COLO668 (cell line): ENCODE data around the gene TSHZ1.

Experiments used
- DNase-seq: peaks from one replicate; lab custom pipeline; 2025; ENCODE audit not compliant: unreplicated experiment; lab: John Stamatoyannopoulos, UW

TSHZ1 gene

DNA sequence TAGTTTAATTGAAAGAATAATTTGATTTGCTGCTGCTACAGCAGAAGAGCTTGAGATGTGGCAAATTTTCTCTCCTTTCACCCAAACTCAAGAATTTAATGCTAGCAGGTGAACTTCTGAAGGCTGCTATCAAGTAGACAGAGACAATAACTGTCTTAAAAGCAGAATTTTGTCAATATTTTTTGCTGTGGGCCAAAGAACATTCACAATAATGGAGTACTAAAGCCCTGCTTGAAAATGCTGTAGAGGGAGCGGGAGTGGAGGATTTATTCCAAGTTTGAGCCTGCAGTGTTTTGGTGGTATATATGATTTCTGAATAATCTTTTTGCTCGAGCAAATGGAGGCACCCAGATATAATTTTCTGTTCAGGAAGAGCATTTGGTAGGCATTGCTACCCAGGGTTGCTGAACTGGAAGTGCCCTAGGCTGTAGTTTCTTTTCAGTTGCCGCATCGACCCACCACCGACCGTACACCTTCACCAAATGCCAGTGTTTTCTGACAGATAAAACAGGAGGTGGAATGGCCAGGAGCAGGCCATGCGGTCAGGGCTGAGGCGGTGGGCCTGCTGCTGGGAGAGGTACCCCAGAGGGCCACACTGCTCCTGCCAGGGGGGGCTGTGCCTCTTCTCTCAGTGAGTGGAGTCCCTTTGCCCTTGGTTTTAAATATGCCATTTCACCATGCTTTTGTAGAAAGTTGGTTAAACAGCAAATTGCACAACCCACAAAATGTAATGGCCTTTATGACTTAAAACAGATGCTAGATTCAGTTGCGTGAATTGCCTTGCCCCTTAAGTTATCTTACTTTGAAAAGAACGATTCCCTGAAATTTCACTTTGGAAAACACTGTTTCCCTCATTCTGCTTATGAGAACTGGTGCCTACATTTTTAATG, 36.4 kb downstream of the TSHZ1 start:
- DNase-seq, result no peak

- no peak for DNase-seq
Observed at GRCh38 chr18:75247611-75248421, 37.2 kb downstream of the TSHZ1 start.

GRCh38 chr18:75248426-75249174, 38.0 kb downstream of the TSHZ1 start:
- DNase-seq, result peak; percentile 55

- DNase-seq, result no peak
Observed at GRCh38 chr18:75249175-75249518, 38.5 kb downstream of the TSHZ1 start.

GRCh38 chr18:75249672-75250470, 39.3 kb downstream of the TSHZ1 start:
- DNase-seq, result no peak

GRCh38 chr18:75250471-75250821, 39.8 kb downstream of the TSHZ1 start:
- no peak for DNase-seq

- DNase-seq, result no peak
Observed at GRCh38 chr18:75251466-75251865, 40.9 kb downstream of the TSHZ1 start.

GRCh38 chr18:75252136-75252535, 41.5 kb downstream of the TSHZ1 start:
- DNase-seq, result no peak

- DNase-seq, result no peak
Observed at GRCh38 chr18:75253043-75253442, 42.4 kb downstream of the TSHZ1 start.

GRCh38 chr18:75253784-75254183, 43.2 kb downstream of the TSHZ1 start:
- no peak for DNase-seq

GRCh38 chr18:75255094-75255493, 44.5 kb downstream of the TSHZ1 start:
- DNase-seq, result no peak

- DNase-seq, result no peak
Observed at GRCh38 chr18:75256376-75256775, 45.8 kb downstream of the TSHZ1 start.

DNA sequence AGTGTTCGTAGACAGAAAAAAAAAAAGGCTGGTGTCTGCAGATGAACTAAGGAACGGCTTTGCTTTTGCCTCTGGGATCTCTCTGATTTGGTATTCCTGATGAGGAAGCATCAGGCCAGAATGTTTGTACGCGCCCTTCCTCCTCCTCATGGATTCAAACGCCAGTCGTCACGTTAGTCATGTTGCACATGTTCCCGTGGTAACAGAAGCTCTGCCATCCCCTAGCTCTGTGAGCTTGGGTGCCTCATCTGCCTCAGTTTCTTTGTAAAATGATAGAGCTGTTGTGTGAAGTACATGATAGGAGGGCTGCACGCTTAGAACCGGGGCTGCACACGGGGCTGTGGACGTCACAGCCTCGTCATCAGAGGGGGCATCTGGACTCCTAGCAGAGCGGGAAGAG, 47.0 kb downstream of the TSHZ1 start:
- DNase-seq, result no peak

DNA sequence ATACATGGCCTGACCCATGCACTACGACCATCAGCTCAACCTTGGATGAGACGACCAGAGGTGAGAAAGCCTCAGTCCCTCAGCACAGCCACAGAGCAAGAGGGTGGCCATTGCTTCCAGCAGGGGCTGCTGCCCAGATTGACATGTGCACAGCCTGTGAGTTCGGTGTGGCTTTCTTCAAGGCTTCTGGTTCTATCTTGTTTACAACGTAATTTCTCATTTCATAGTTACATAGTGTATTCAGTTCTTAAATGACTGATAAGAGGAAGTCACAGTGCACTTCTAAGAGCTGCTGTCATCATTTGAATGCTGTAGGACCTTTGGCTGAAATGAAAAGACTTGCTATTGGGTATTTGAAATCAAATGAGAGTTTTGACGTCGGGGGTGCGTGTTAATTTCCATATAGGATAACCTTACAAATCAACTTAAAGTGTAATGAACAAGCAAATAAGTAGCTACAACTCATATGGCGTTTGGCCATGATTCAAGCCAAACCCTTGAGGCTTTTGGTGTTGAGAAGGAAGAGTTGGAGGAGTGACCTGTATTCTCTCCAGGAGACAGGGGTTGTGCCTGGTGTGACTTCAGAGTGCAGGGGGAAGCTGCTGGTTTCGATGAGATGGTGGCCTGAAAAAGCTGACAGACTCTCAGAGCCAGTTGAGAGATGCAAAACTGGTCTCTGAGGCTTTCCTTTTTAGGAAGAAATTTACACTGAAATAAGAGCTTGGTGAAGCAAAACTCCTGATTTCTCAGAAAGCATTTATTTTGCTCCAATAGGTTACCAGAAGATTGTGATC, 51.0 kb downstream of the TSHZ1 start:
- DNase-seq, result no peak

DNA sequence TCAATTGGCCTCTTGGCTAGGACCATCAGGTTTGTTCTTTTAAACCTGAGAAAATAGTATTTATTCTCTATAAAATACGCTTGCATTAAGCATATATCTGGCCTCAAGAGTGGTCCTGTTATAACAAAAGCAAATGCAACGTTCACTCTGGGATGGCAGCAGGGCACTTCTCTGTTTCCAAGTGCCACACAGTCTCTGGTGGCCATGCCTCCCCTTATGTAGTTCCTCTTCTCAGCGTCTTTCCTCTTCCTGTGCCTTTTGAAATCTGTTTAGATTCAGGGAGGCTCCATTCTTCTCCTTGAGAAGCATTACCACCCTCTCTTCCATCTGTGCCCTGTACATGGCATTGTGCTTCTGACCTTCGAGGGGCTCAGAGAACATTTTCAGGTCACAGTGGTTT, 51.9 kb downstream of the TSHZ1 start:
- no peak for DNase-seq

- DNase-seq, result no peak
Observed at GRCh38 chr18:75264195-75264594, 53.6 kb downstream of the TSHZ1 start.

DNA sequence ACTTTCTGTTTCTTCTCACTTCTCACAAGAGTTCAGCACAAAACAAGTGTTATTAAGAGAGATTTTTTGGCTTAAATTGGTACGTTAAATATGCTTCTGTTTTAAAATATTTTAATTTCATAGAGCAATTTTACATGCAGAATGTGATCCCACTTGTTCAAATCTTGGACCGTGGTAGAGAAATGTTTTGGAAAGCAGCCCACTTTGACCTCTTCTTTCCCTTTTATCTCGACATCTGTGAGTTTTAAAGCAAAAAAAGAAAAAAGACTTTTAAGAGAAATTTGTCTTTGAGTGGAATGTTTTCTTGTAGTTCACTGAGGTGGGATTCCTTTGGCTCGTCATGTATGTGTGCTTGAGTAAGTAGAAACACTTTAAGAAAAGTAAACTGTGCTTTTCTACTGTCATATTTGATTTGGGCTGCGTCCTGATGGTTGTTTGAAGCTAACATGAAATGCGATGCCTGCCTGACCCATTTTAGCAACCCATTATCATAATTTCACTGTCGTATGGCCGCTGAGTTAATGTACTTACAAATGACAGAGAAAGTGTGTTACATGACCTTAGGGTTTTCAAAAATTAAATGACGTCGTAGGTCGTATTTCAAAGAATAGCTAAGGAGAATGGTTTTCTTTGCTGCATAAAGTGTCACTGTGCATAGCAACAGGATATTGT, 54.5 kb downstream of the TSHZ1 start:
- DNase-seq, result no peak

GRCh38 chr18:75265872-75266271, 55.3 kb downstream of the TSHZ1 start:
- no peak for DNase-seq

- DNase-seq, result no peak
Observed at GRCh38 chr18:75267643-75268363, 57.2 kb downstream of the TSHZ1 start.
